Retinal pigment epithelial cell (primary cell): Measurements from ENCODE around the gene NLRC4.

Source experiments
- DNase-seq: peaks from one replicate; pipeline ENCODE4 v3.0.0-alpha.2; 2010; ENCODE audit warnings: low read depth
- H3K4me3 ChIP-seq: 2 replicates; pipeline ENCODE4 v1.5.1; 2011; ENCODE audit warnings: mild to moderate bottlenecking, low read length, control low read depth, moderate library complexity
- CTCF ChIP-seq: conservative IDR thresholded peaks from 2 replicates; pipeline ENCODE4 v1.5.1; 2011; ENCODE audit warnings: low read depth, low read length, control low read depth, inconsistent platforms

The NLRC4 gene

GRCh38 chr2:32246911-32247310 lies 17.8 kb downstream of the NLRC4 start:
- no peak overlapping the region for H3K4me3 ChIP-seq
- TF ChIP-seq CTCF: no peak
- DNase-seq: no peak

DNA sequence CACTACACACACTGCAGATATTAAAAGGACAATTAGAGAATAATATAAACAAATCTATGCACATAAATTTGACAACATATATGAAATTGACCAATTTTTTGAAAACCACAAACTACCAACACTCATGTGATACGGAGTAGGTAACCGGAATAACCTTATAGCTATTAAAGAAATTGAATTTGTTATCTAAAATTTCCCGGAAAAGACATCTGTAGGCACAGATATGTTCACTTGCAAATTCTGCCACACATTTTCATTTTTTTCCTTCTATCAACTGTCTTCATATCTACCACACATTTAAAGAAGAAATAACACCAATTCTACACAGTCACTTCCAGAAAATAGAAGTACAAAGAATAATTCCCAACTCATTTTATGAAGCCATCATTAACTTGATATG lies 22.4 kb downstream of the NLRC4 start:
- DNase-seq: no peak
- H3K4me3 ChIP-seq: no peak overlapping the region
- TF ChIP-seq CTCF: no peak

DNA sequence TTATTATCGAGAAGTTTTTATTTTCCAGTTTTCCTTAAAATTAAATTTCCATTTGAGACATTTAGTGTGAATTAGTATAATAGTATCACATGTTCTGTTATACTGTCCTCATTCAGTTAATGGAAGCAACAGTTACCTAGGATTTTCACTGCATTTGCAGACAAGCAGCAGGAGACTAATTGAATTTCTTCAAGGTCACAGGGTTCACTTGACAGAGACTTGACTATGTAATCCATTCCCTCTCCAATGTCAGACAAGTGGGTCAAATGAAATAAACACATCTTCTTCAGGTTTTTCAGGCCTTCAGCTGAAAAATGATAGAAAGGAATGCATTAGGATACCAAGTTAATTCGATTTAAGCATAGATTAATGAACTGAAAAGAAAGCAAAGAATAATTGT lies 26.7 kb downstream of the NLRC4 start:
- no peak overlapping the region for H3K4me3 ChIP-seq
- no peak for DNase-seq
- TF ChIP-seq CTCF: no peak

GRCh38 chr2:32237488-32237887 lies 27.2 kb downstream of the NLRC4 start:
- no peak for DNase-seq
- TF ChIP-seq CTCF: no peak
- no peak overlapping the region for H3K4me3 ChIP-seq

DNA sequence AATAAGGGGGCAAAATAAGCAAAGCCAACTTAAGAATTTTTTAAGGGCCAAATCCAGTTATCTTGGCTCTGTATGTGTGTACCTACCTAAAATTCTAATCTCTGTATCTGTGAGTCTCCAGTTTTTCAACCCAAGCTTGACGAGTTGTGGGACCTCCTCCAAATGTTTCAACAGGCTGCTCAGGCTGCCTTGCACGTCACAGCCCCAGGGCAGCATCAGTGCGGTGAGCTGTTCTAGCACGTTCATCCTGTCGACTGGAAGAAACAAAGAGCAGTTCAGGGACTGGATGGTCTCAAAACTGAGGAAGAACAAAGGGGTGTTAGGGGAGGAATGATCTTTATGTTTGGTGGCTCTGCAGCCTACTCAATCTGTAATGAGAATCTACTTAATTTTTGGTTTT lies 29.4 kb downstream of the NLRC4 start:
- H3K4me3 ChIP-seq: no peak overlapping the region
- no peak for DNase-seq
- TF ChIP-seq CTCF: no peak

DNA sequence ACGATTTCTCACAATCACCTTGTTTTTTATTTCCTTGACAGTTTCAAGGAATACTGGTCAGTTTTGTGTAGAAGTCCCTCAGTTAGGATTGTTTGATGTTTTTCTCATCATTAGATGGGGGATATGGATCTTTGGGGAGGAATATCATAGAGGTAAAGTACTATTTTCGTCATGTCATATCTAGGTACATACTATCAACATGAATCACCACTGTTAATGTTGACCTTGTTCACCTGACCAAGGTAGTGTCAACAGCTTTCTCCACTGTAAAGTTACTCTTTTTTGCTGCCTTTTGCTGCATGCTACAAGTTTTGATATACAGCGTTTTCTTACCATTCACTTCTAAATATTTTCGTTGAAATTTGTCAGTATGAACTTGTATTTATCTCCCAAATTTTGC lies 32.7 kb downstream of the NLRC4 start:
- no peak for TF ChIP-seq CTCF
- no peak for DNase-seq
- no peak overlapping the region for H3K4me3 ChIP-seq

DNA sequence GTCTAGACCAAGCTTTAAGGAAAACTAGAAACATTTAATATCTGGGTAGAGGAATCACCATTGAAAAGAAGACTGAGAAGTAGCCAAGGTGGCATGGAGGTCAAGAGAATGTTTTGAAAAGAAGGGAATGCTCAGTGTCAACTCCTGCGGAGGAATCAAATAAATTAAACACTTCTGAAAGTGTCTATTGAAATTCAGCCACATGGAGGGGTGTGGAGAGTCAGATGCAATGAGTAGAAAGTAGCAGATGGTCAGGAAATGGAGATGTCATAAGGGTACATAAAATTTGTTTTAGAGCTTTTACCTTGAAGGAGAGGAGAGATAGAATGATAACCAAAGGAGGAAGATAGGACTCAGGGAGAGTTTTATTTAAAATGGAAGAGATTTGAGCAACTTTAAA lies 35.1 kb downstream of the NLRC4 start:
- no peak overlapping the region for H3K4me3 ChIP-seq
- TF ChIP-seq CTCF: no peak
- no peak for DNase-seq
